Cardiac muscle cell (in vitro differentiated cells and primary cell): ENCODE data around the gene PLB1. TPM values are rescaled to one million over a fixed set of nuclear protein-coding genes. Genes with fewer than 3 reads are reported as not detected.
A peak's percentile ranks its signal among the peaks of the same experiment; 100 is the strongest.

Experiments
- DNase-seq, 2 donors: peaks; one replicate each; pipeline versions ENCODE4 v3.0.0 to v3.0.0-alpha.2; 2010 to 2017; ENCODE audit warnings: low read depth in 1 of 2, low spot score in 1 of 2
- H3K27ac ChIP-seq: fragments of 200-600 bp; sonication (generic); 2 replicates; pipeline ENCODE4 v1.5.1; 2016
- H3K27me3 ChIP-seq: fragments of 200-600 bp; sonication (generic); 2 replicates; pipeline ENCODE4 v1.6.0; 2016; ENCODE audit warnings: control low read depth
- H3K36me3 ChIP-seq: fragments of 200-600 bp; sonication (generic); 2 replicates; pipeline ENCODE4 v1.5.1; 2016; ENCODE audit warnings: control low read depth
- H3K4me1 ChIP-seq: fragments of 200-600 bp; sonication (generic); 2 replicates; pipeline ENCODE4 v1.8.1; 2017; ENCODE audit warnings: low read depth, mild to moderate bottlenecking, mixed run types
- H3K4me3 ChIP-seq: fragments of 200-600 bp; sonication (generic); 2 replicates; pipeline ENCODE4 v1.5.1; 2016; ENCODE audit warnings: mild to moderate bottlenecking
- H3K9me3 ChIP-seq: fragments of 200-600 bp; sonication (generic); 2 replicates; pipeline ENCODE4 v1.5.1; 2017; ENCODE audit warnings: low read depth, mild to moderate bottlenecking, control low read depth
- polyA plus RNA-seq: library from polyadenylated mRNA; unstranded; fragments of >200 nt; fragmentation: Nextera tagmentation; extraction: Ambion mirVana; gene quantifications from 2 replicates; pipeline ENCODE4 v1.2.1, GENCODE V29; 2016
- total RNA-seq: library from RNA; depleted of rRNA; stranded (reverse); fragments of >200 nt; gene quantifications from 2 replicates; pipeline ENCODE4 v1.2.3, GENCODE V29; 2016
- TF ChIP-seq, protein P1 (sequence below): IDR thresholded peaks from 2 replicates; pipeline ENCODE4 v1.5.1; 2012; ENCODE audit warnings: low read depth, mild to moderate bottlenecking, low read length

Gene PLB1
- total and polyA plus RNA-seq, 2 experiments from 2014 or later: 1.1 to 1.2 TPM

DNA sequence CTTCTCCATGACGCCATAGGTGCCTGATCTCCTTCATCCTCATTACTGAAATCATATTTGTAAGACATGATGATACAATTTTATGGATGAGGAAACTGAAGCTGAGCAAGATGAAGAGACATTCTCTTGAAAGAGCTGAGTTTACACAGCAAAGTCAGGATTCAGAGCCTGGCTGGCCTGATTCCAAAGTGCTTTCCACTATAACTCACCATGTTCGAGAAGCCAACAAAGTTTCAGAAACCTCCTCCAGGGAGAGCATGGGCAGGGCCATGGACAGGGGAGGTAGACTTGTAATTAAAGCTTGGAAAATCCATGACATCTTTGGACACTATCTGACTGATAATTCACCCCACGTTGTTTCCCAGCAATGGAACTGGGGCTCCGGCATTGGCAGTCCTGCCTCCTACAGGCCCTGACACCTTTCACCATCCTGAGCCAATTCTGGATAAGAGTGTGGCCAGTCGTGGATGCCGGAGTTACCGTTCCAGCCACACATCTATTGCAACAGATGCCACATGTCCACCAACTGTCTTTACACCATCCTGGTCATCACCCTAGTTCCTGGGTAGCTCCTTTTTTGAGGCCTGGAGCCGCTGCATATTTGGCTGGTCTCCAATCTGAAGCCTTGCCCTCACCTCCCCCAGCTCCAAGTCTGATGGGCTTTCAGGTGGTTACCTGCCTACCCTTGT, 170.8 kb downstream of the PLB1 start:
- peak in 1 of 2 donors; percentile 73 for DNase-seq
- H3K4me1 ChIP-seq: peaks cover 17% of the 10 kb centered on the region
- TF ChIP-seq, protein P1, sequence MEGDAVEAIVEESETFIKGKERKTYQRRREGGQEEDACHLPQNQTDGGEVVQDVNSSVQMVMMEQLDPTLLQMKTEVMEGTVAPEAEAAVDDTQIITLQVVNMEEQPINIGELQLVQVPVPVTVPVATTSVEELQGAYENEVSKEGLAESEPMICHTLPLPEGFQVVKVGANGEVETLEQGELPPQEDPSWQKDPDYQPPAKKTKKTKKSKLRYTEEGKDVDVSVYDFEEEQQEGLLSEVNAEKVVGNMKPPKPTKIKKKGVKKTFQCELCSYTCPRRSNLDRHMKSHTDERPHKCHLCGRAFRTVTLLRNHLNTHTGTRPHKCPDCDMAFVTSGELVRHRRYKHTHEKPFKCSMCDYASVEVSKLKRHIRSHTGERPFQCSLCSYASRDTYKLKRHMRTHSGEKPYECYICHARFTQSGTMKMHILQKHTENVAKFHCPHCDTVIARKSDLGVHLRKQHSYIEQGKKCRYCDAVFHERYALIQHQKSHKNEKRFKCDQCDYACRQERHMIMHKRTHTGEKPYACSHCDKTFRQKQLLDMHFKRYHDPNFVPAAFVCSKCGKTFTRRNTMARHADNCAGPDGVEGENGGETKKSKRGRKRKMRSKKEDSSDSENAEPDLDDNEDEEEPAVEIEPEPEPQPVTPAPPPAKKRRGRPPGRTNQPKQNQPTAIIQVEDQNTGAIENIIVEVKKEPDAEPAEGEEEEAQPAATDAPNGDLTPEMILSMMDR: no peak
- no peaks in the 10 kb centered on the region for H3K27me3 ChIP-seq
- no peak overlapping the region for H3K27ac ChIP-seq
- no peak overlapping the region for H3K4me3 ChIP-seq
- H3K9me3 ChIP-seq: no peaks in the 10 kb centered on the region
- no peaks in the 10 kb centered on the region for H3K36me3 ChIP-seq

DNA sequence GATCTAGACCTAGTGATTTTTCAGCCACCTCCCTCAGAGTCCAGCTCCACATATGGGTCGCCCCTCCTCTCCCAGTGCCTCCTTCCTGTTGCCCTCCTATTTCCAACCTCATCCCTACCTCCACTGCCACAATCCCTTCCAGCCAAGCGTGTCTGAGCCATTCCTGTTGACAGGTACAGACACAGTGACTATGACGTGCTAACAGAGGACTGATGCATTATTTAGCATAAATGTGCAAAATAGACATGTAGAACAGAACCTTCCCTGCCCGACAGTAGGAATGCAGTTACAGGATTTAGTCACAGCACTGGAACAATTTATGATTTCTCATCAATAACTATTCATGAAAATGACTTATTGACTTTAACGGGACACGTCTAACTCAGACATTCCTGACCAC, 171.4 kb downstream of the PLB1 start:
- no peaks in the 10 kb centered on the region for H3K9me3 ChIP-seq
- no peaks in the 10 kb centered on the region for H3K36me3 ChIP-seq
- H3K4me3 ChIP-seq: no peak overlapping the region
- TF ChIP-seq, protein P1: no peak
- DNase-seq: no peak
- H3K27me3 ChIP-seq: no peaks in the 10 kb centered on the region
- no peak overlapping the region for H3K27ac ChIP-seq
- peaks cover 17% of the 10 kb centered on the region for H3K4me1 ChIP-seq

DNA sequence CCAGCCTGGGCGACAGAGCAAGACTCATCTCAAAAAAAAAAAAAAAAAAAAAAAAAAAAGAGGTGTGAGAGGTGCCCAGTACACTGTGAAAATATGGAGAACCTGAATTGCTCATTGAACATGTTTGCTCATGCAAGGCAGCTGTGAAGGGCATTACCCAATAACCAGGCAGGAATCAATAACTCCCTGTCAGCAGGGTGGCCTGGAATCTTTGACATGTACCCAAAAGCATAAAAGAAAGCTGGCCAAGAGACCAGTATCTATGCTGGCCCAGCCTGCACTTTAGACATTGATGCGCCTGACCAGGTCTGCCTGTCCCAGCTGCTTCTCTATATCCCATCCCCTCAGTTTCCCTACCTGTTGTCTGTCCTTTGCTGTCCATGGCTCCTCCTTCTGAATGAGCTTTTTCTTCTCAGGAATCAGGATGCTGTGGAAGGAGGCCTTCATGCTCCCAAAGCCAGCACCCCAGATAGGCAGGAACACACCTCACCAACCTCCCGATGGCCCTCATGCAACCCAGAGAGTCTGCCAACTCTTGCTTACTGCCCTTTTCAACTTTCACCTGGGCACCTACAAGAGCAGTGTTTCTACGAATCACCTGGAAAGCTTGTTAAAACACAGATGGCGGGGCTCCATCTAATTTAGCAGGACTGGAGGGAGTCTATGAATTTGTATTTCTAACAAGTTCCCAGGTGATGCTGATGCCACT, 172.4 kb downstream of the PLB1 start:
- TF ChIP-seq, protein P1: no peak
- Histone ChIP-seq H3K27ac (no peak overlapping the region), H3K4me1 (peaks cover 17% of the 10 kb centered on the region), H3K36me3 (no peaks in the 10 kb centered on the region), H3K9me3 (no peaks in the 10 kb centered on the region), H3K4me3 (no peak overlapping the region), H3K27me3 (no peaks in the 10 kb centered on the region)
- DNase-seq: no peak

DNA sequence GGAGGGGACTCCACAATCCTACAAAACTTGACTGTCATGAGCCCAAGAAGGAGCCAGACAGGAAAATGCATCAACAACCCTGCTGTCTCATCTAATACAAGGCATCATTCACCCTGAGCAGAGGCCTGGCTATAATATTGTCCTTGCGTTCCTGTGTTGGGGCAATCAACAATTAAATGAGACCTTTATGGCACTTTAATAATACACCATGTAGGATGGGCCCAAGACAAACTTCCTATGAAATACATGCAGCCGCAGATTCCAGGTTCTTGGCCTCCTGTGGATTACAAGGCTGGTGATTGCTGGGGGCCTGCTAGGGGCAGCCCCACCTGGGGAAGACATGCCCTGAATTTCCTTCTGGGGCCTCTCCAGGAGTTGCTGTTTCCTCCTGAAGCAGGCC, 173.0 kb downstream of the PLB1 start:
- Histone ChIP-seq H3K27me3 (no peaks in the 10 kb centered on the region), H3K4me3 (no peak overlapping the region), H3K9me3 (no peaks in the 10 kb centered on the region), H3K36me3 (no peaks in the 10 kb centered on the region), H3K4me1 (peaks cover 13% of the 10 kb centered on the region), H3K27ac (no peak overlapping the region)
- TF ChIP-seq, protein P1: no peak
- no peak for DNase-seq

DNA sequence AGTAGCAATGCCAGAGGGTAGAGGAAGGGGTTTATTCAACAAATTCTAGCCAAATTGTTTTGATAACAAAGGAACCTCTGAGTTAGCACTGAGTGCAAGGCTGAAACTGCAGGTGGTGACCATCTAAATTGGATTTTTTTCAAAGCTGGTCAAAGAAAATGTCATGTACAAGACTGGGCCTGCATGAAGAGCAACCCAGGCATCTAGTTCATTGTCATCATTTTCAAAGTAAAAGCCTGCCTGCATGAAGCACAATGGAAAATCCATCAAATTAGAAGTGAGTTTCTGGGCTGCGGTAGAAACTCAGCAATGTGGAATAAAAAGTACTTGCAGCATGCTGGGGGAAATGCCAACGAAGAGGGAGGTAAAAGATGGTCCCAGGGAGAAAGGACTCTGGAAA, 175.0 kb downstream of the PLB1 start:
- H3K27me3 ChIP-seq: no peaks in the 10 kb centered on the region
- H3K4me3 ChIP-seq: no peak overlapping the region
- TF ChIP-seq, protein P1: no peak
- H3K27ac ChIP-seq: no peak overlapping the region
- H3K4me1 ChIP-seq: no peaks in the 10 kb centered on the region
- no peaks in the 10 kb centered on the region for H3K36me3 ChIP-seq
- no peak for DNase-seq
- H3K9me3 ChIP-seq: no peaks in the 10 kb centered on the region
